ENCODE data around the gene RAD23B. TPM values are rescaled to one million over a fixed set of nuclear protein-coding genes. Genes with fewer than 3 reads are reported as not detected.

RAD23B gene
- total RNA-seq = 54.1 and 64.7 TPM in 2 replicates

GRCh38 chr9:107282759-107283622 is at the start of gene RAD23B:
Gene RAD23B, plus strand, starts transcription at chr9:107283279. Its CDS starts 351 bp downstream, at chr9:107283630.

Other genes with a start within 250 kb of the RAD23B start
- gene KLF4, start 206.5 kb downstream of the RAD23B start, total RNA-seq = 16.5 and 21.7 TPM in 2 replicates

Data from mesangial cell (primary cell).